Activated naive CD4-positive, alpha-beta T cell treated with anti-CD3 and anti-CD28 coated beads, Interleukin-2, amount 10 ng/mL, durations not matched to agents 7 days and 5 days (primary cell): ENCODE data around the gene FAM185A.

Source experiments
- CTCF ChIA-PET: fragments of 350-600 bp; sonication (Branson Sonifier 250); formaldehyde crosslinking; loops from one replicate; lab custom pipeline; 2021; ENCODE audit warnings: antibody characterized with exemption; lab: Charles Lee
- DNase-seq: peaks from one replicate; pipeline ENCODE4 v3.0.0-alpha.2; 2020
- H3K27ac Mint-ChIP-seq: one replicate; pipeline ENCODE4 v1.8.0; 2021; ENCODE audit warnings: mild to moderate bottlenecking, moderate library complexity, mixed read lengths
- H3K27me3 Mint-ChIP-seq: one replicate; pipeline ENCODE4 v1.8.0; 2021; ENCODE audit warnings: mild to moderate bottlenecking, mixed read lengths
- H3K36me3 Mint-ChIP-seq: one replicate; pipeline ENCODE4 v1.8.0; 2021; ENCODE audit warnings: mixed read lengths
- H3K4me1 Mint-ChIP-seq: one replicate; pipeline ENCODE4 v1.8.0; 2021; ENCODE audit warnings: mixed read lengths
- H3K4me3 Mint-ChIP-seq: one replicate; pipeline ENCODE4 v1.8.0; 2021; ENCODE audit warnings: mild to moderate bottlenecking, moderate library complexity, mixed read lengths
- H3K9me3 Mint-ChIP-seq: one replicate; pipeline ENCODE4 v1.8.0; 2021; ENCODE audit warnings: mixed read lengths

FAM185A gene

GRCh38 chr7:102806613-102807012 is 57.8 kb downstream of the FAM185A start:
- no peak overlapping the region for H3K27ac Mint-ChIP-seq
- DNase-seq, result no peak
- no peaks in the 10 kb centered on the region for H3K36me3 Mint-ChIP-seq
- CTCF ChIA-PET, result no interaction called here
- no peaks in the 10 kb centered on the region for H3K4me1 Mint-ChIP-seq
- no peaks in the 10 kb centered on the region for H3K27me3 Mint-ChIP-seq
- peaks cover 3% of the 10 kb centered on the region for H3K9me3 Mint-ChIP-seq
- no peak overlapping the region for H3K4me3 Mint-ChIP-seq

DNA sequence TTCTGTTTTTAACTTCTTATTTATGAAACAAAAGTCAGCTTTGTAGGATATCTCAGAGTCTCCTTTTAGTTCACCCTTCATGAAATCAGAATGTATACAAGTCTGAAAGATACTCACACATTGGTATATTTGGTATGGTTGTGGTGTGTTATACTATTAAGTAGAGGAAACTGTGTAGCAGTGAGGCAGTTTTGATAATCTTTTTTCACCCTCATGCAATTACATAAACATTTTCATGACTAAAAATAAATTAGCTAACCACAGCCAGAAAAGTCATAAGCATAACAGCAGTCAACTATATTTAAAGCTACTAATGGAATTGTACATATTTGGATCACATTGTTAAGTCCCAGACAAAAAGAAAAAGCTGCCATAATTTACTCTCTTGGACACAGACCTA is 62.1 kb downstream of the FAM185A start:
- DNase-seq, result no peak
- Mint-ChIP-seq H3K4me3 (no peak overlapping the region), H3K4me1 (peaks cover 10% of the 10 kb centered on the region), H3K27ac (no peak overlapping the region), H3K9me3 (no peaks in the 10 kb centered on the region), H3K36me3 (peaks cover 4% of the 10 kb centered on the region), H3K27me3 (no peaks in the 10 kb centered on the region)
- CTCF ChIA-PET, result no interaction called here

DNA sequence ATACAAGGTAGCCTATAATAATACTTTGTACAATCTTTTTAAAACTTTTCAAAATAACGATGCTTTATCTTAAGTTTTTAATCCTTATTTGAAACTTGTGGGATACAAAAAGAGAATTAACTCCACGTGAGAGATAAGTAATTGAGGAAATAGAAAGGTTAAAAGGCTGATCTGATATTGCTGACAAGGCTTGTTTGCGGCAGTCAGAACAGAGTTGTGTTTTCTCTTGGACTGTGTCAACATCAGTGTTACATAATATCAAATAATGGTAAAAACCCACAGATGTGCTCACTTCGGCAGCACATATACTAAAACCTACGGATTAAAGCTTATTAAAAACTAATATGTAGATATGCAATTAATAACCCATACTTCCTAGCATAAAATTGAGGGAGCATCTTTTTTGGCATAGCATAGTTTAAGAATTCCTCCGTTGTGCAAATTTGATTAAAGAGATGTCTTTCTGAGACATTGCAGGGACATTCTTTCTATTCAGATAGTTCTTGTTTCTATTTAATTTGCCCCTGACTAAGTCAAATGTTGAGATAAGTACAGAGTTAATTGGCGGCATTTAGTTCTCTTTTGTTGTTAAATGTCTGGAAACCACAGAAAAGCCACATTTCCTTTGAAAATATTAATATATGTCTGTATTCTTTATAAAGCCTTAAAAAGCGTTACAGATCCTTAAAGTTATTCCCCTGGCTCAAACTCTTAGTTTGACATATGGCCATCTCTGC is 63.3 kb downstream of the FAM185A start:
- H3K9me3 Mint-ChIP-seq, result no peaks in the 10 kb centered on the region
- H3K36me3 Mint-ChIP-seq, result peaks cover 4% of the 10 kb centered on the region
- peaks cover 10% of the 10 kb centered on the region for H3K4me1 Mint-ChIP-seq
- no peak overlapping the region for H3K27ac Mint-ChIP-seq
- no peak for DNase-seq
- H3K4me3 Mint-ChIP-seq, result no peak overlapping the region
- H3K27me3 Mint-ChIP-seq, result no peaks in the 10 kb centered on the region
- CTCF ChIA-PET, result no interaction called here

DNA sequence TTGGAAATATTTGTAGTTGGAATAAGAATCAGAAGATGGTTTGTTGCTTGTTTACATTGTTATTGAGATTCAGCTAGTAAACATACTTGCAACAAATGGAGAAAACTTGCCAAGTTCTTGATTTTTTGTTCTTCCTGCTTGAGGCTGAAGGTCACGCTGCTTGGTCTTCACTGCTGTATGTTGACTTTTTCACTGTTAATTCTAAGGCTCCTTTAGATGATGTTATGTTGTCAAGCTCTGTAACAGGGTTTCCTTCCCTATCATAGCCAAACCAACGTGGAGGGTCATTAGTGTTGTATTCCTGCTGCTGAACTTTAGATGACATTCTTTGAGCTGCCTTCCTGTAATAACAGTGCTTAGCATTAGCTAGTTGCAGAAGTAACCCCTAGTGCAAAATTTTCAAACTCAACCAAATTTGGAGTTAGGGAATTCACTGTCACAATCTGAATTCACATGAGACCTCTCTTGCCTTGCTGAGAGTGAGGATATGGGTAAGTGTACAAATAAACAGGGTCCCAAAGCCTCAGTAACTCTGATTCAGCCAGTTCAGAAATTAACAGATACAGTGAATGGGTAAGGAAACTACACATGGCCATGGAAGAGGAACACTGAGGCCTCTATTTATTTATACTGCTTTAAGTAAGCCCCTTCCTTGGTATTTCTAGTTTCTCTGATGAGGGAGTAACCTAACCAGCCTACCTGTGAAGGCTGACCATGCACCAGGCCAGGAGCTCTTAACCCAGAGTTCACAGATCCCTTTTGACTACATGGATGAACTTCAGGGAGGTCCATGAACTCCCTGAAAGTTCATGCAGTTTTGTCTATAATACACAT is 64.6 kb downstream of the FAM185A start:
- Mint-ChIP-seq H3K36me3 (peaks cover 4% of the 10 kb centered on the region), H3K9me3 (no peaks in the 10 kb centered on the region), H3K27me3 (no peaks in the 10 kb centered on the region), H3K4me3 (no peak overlapping the region), H3K27ac (no peak overlapping the region), H3K4me1 (peaks cover 10% of the 10 kb centered on the region)
- CTCF ChIA-PET, result no interaction called here
- no peak for DNase-seq

DNA sequence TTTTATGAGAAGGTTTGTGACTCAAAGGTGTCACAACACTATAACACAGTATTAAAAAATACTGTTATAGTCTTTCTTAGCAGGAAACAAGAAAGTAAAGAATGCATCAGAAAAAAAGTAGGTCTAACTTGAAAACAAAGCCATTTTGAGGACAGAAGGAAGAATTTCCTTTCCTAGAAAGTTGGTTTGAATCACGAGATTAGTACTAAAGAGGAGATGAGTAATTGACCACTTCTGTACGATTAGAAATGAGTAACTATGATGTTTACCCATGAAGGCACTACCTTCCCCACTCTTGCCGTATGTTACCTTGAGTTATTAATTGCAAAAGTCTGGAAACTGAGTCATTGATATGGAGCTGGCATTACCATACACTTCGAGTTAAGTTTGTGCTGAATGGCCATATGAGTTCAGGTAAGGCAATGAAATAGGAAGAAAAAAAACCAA is 65.2 kb downstream of the FAM185A start:
- DNase-seq, result no peak

GRCh38 chr7:102817616-102818573 is 69.1 kb downstream of the FAM185A start:
- CTCF ChIA-PET, result interaction anchor here (0.7 kb wide), 1 partner anchor 15 kb away, joined by 3 read pairs; no protein-coding TSS in a partner anchor
- Mint-ChIP-seq H3K4me1 (peaks cover 10% of the 10 kb centered on the region), H3K36me3 (peaks cover 4% of the 10 kb centered on the region), H3K9me3 (no peaks in the 10 kb centered on the region), H3K4me3 (no peak overlapping the region), H3K27me3 (no peaks in the 10 kb centered on the region), H3K27ac (no peak overlapping the region)
- DNase-seq, result no peak

More for the DNA sequence above, 65.2 kb downstream of the FAM185A start:
- CTCF ChIA-PET, result no interaction called here
- no peak overlapping the region for H3K27ac Mint-ChIP-seq
- H3K27me3 Mint-ChIP-seq, result no peaks in the 10 kb centered on the region
- H3K4me3 Mint-ChIP-seq, result no peak overlapping the region
- no peaks in the 10 kb centered on the region for H3K9me3 Mint-ChIP-seq
- peaks cover 10% of the 10 kb centered on the region for H3K4me1 Mint-ChIP-seq
- peaks cover 4% of the 10 kb centered on the region for H3K36me3 Mint-ChIP-seq

DNA sequence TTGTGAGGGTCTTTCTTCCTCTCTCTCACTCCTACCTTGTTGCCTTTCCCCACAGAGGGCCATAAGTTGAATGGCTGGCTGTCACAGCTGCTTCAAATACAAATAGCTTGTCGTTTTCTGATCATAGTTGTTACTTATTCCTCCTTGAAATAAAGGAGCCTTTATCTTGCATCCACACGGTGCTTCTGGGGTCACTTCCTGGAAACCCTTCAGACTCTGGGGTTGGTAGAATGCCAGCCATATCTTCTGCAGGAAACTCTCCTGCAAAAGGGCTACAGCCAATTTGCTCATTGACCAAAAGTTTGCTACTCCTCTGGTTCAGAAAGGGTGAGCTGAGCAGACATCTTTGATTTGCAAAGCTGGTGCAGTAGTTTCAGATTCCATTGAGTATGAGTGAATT is 70.4 kb downstream of the FAM185A start:
- Mint-ChIP-seq H3K27me3 (no peaks in the 10 kb centered on the region), H3K27ac (no peak overlapping the region), H3K4me1 (peaks cover 1% of the 10 kb centered on the region), H3K4me3 (no peak overlapping the region), H3K36me3 (peaks cover 1% of the 10 kb centered on the region), H3K9me3 (no peaks in the 10 kb centered on the region)
- no peak for DNase-seq
- CTCF ChIA-PET, result no interaction called here

- Mint-ChIP-seq H3K9me3 (no peaks in the 10 kb centered on the region), H3K27me3 (no peaks in the 10 kb centered on the region), H3K36me3 (peaks cover under 1% of the 10 kb centered on the region), H3K4me3 (no peak overlapping the region), H3K27ac (no peak overlapping the region), H3K4me1 (no peaks in the 10 kb centered on the region)
- no peak for DNase-seq
- CTCF ChIA-PET, result no interaction called here
Measured at GRCh38 chr7:102821994-102822747, 73.4 kb downstream of the FAM185A start.

GRCh38 chr7:102823390-102824119 is 74.8 kb downstream of the FAM185A start:
- Mint-ChIP-seq H3K27ac (no peak overlapping the region), H3K36me3 (peaks cover 6% of the 10 kb centered on the region), H3K9me3 (no peaks in the 10 kb centered on the region), H3K4me1 (no peaks in the 10 kb centered on the region), H3K27me3 (no peaks in the 10 kb centered on the region), H3K4me3 (no peak overlapping the region)
- no peak for DNase-seq
- CTCF ChIA-PET, result no interaction called here

- Mint-ChIP-seq H3K9me3 (no peaks in the 10 kb centered on the region), H3K4me1 (no peaks in the 10 kb centered on the region), H3K27ac (no peak overlapping the region), H3K27me3 (no peaks in the 10 kb centered on the region), H3K36me3 (peaks cover 9% of the 10 kb centered on the region), H3K4me3 (no peak overlapping the region)
- CTCF ChIA-PET, result no interaction called here
- DNase-seq, result no peak
Measured at GRCh38 chr7:102828286-102828685, 79.5 kb downstream of the FAM185A start.

- Mint-ChIP-seq H3K27me3 (no peaks in the 10 kb centered on the region), H3K27ac (no peak overlapping the region), H3K36me3 (peaks cover 9% of the 10 kb centered on the region), H3K4me1 (no peaks in the 10 kb centered on the region), H3K4me3 (no peak overlapping the region), H3K9me3 (no peaks in the 10 kb centered on the region)
- CTCF ChIA-PET, result no interaction called here
- DNase-seq, result no peak
Measured at GRCh38 chr7:102829075-102829474, 80.3 kb downstream of the FAM185A start.

DNA sequence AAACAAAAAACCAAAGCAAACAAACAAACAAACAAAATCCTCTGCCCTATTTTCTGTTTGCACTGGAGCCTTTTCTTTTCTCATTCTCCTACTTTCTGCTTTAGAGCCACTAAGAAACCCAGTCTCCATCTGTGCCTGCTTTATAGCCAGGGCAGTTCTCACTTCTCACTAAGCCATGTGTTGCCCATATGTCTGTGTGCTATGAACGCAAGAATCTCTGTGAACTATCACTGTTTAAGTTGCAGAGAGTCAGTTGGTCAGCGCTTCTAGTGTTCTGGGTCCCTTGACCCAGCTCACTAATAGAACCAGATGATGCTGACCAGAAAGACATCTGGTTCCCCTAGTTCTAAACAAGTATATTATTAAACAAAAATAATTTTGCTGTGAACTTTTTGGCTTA is 81.4 kb downstream of the FAM185A start:
- DNase-seq, result no peak
- CTCF ChIA-PET, result no interaction called here
- Mint-ChIP-seq H3K4me3 (no peak overlapping the region), H3K27ac (no peak overlapping the region), H3K4me1 (peaks cover 5% of the 10 kb centered on the region), H3K27me3 (no peaks in the 10 kb centered on the region), H3K36me3 (peaks cover 9% of the 10 kb centered on the region), H3K9me3 (no peaks in the 10 kb centered on the region)

- H3K4me1 Mint-ChIP-seq, result peaks cover 7% of the 10 kb centered on the region
- peaks cover 6% of the 10 kb centered on the region for H3K36me3 Mint-ChIP-seq
- no peak overlapping the region for H3K4me3 Mint-ChIP-seq
- H3K27ac Mint-ChIP-seq, result no peak overlapping the region
- DNase-seq, result no peak
- CTCF ChIA-PET, result no interaction called here
- H3K9me3 Mint-ChIP-seq, result no peaks in the 10 kb centered on the region
- H3K27me3 Mint-ChIP-seq, result no peaks in the 10 kb centered on the region
Measured at GRCh38 chr7:102832674-102833073, 83.9 kb downstream of the FAM185A start.
